GM18519 (cell line): ENCODE results near the gene CHRNA9.
A peak's percentile ranks its signal among the peaks of the same experiment; 100 is the strongest.

Source experiments
- ATAC-seq: cut with Tn5 transposase; IDR thresholded peaks from one replicate; pipeline ENCODE4 v1.9.1; 2021; ENCODE audit warnings: mild to moderate bottlenecking, moderate library complexity; ENCODE audit not compliant: unreplicated experiment, low FRiP score

CHRNA9 gene

GRCh38 chr4:40307627-40308497, 27.3 kb upstream of the CHRNA9 start:
- ATAC-seq, result no peak

GRCh38 chr4:40308528-40309122, 26.5 kb upstream of the CHRNA9 start:
- ATAC-seq, result no peak

GRCh38 chr4:40309250-40309774, 25.8 kb upstream of the CHRNA9 start:
- ATAC-seq, result no peak

- no peak for ATAC-seq
Measured at GRCh38 chr4:40310225-40310624, 24.9 kb upstream of the CHRNA9 start.

GRCh38 chr4:40311811-40312346, 23.3 kb upstream of the CHRNA9 start:
- no peak for ATAC-seq

- ATAC-seq, result no peak
Measured at GRCh38 chr4:40314951-40315350, 20.2 kb upstream of the CHRNA9 start.

GRCh38 chr4:40316333-40316781, 18.8 kb upstream of the CHRNA9 start:
- no peak for ATAC-seq

- ATAC-seq, result peak; percentile 35
Measured at GRCh38 chr4:40316782-40317635, 18.1 kb upstream of the CHRNA9 start.

GRCh38 chr4:40317916-40318658, 17.0 kb upstream of the CHRNA9 start:
- no peak for ATAC-seq

GRCh38 chr4:40321574-40322275, 13.4 kb upstream of the CHRNA9 start:
- ATAC-seq, result no peak

GRCh38 chr4:40322811-40323210, 12.3 kb upstream of the CHRNA9 start:
- no peak for ATAC-seq

- ATAC-seq, result no peak
Measured at GRCh38 chr4:40323866-40324265, 11.3 kb upstream of the CHRNA9 start.

- ATAC-seq, result peak; percentile 88
Measured at GRCh38 chr4:40325406-40326019, 9.6 kb upstream of the CHRNA9 start.

GRCh38 chr4:40327340-40327739, 7.8 kb upstream of the CHRNA9 start:
- no peak for ATAC-seq

GRCh38 chr4:40328383-40328782, 6.8 kb upstream of the CHRNA9 start:
- no peak for ATAC-seq

- no peak for ATAC-seq
Measured at GRCh38 chr4:40329805-40330204, 5.3 kb upstream of the CHRNA9 start.

GRCh38 chr4:40330536-40330935, 4.6 kb upstream of the CHRNA9 start:
- ATAC-seq, result no peak

- ATAC-seq, result no peak
Measured at GRCh38 chr4:40331101-40331745, 3.9 kb upstream of the CHRNA9 start.
